ENCODE data around the gene CNP. TPM values are rescaled to one million over a fixed set of nuclear protein-coding genes. Genes with fewer than 3 reads are reported as not detected.
"Not testable (repeated sequence)": the region's sequence is repeated elsewhere in the genome, so short reads cannot be mapped to it uniquely, and the experiment has no call there.

The CNP gene
- total and polyA plus RNA-seq, 8 donors, result 53.4 to 75.4 (median 62.6) TPM

- Histone ChIP-seq H3K9me3 (no peaks in the 10 kb centered on the region), H3K4me1 (peaks cover 34 to 72% of the 10 kb centered on the region in 2 donors), H3K36me3 (peaks cover 0 to 28% of the 10 kb centered on the region in 2 donors), H3K27me3 (no peaks in the 10 kb centered on the region), H3K27ac (peak within 1 kb of the TSS; percentile 67 to 84), H3K4me3 (peak within 1 kb of the TSS; percentile 80 to 89)
- DNase-seq (peak; percentile 81 to 100 (median 94)), ATAC-seq (peak; percentile 82)
- intact Hi-C loops (cut with DNase I), result loop anchor here in 1 of 2 donors (10.0 kb wide), 2 partner anchors 55 to 95 kb away; partner anchors contain the start of genes CNP and DHX58
- TF ChIP-seq, protein P1, sequence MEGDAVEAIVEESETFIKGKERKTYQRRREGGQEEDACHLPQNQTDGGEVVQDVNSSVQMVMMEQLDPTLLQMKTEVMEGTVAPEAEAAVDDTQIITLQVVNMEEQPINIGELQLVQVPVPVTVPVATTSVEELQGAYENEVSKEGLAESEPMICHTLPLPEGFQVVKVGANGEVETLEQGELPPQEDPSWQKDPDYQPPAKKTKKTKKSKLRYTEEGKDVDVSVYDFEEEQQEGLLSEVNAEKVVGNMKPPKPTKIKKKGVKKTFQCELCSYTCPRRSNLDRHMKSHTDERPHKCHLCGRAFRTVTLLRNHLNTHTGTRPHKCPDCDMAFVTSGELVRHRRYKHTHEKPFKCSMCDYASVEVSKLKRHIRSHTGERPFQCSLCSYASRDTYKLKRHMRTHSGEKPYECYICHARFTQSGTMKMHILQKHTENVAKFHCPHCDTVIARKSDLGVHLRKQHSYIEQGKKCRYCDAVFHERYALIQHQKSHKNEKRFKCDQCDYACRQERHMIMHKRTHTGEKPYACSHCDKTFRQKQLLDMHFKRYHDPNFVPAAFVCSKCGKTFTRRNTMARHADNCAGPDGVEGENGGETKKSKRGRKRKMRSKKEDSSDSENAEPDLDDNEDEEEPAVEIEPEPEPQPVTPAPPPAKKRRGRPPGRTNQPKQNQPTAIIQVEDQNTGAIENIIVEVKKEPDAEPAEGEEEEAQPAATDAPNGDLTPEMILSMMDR (IDR thresholded peaks at IDR 0.05), result peak; percentile 94 to 98
Observed at GRCh38 chr17:42019509-42020404, 53.2 kb downstream of the CNP start, which contains the start of gene NKIRAS2. TSS of gene NKIRAS2 (plus strand) at chr17:42020090. CDS start at chr17:42021578, 1,488 bp downstream.

DNA sequence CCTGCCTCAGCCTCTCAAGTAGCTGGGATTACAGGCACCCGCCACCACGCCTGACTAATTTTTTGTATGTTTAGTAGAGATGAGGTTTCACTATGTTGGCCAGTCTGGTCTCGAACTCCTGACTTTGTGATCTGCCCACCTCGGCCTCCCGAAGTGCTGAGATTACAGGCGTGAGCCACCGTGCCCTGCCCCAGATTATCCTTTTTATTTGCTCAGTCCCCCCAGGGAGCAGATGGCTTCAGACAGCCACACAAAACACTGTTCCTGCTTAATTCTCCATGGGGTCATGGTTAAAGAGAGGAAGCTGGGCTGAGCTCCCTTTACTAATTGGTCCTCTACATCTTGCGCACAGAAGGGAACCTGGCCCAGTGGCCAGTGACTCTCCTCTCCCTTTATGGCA is 54.2 kb downstream of the CNP start:
- H3K27me3 ChIP-seq, H3K9me3 ChIP-seq, DNase-seq, ATAC-seq: not testable (repeated sequence)
- Histone ChIP-seq H3K4me1 (peaks cover 32 to 69% of the 10 kb centered on the region in 2 donors), H3K27ac (peak overlapping the region in 1 of 2 donors; percentile 84), H3K4me3 (peak overlapping the region; percentile 80 to 89), H3K36me3 (peaks cover 0 to 28% of the 10 kb centered on the region in 2 donors)
- intact Hi-C loops (cut with DNase I), result loop anchor here in 1 of 2 donors (10.0 kb wide), 1 partner anchor 94 kb away; the partner anchor contains the start of gene DHX58

GRCh38 chr17:42023524-42024349 is 57.1 kb downstream of the CNP start:
- TF ChIP-seq, protein P1 (IDR thresholded peaks at IDR 0.05), result no peak
- H3K27me3 ChIP-seq, result no peaks in the 10 kb centered on the region
- H3K36me3 ChIP-seq, result peaks cover 0 to 28% of the 10 kb centered on the region in 2 donors
- DNase-seq (peak in 2 of 4 donors; percentile 84 to 90), ATAC-seq (peak; percentile 33)
- H3K9me3 ChIP-seq, result no peaks in the 10 kb centered on the region
- H3K4me3 ChIP-seq, result no peak overlapping the region
- H3K4me1 ChIP-seq, result peaks cover 28 to 62% of the 10 kb centered on the region in 2 donors
- peak overlapping the region; percentile 58 to 93 for H3K27ac ChIP-seq
- intact Hi-C loops (cut with DNase I), result loop anchor here in 1 of 2 donors (10.0 kb wide), 1 partner anchor 91 kb away; the partner anchor contains the start of gene DHX58

DNA sequence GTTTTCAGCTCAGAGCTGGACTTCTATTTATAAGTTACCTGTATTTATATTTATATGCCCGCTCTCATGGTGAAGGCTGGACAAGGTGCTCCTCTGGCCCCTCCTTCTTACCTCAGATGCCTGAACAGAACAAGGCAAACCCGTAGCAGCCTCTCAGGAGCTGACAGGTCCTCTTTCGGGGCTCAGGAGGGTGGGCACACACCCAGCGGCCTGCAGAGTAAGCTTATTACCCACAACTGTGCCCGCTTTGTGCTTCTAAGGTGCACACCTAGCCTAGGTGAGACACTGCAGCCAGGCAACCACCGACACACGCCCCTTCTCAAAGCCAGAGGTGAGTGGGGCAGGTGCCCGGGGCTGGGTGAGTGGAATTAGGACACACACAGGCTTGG is 58.6 kb downstream of the CNP start:
- no peaks in the 10 kb centered on the region for H3K27me3 ChIP-seq
- TF ChIP-seq, protein P1 (IDR thresholded peaks at IDR 0.05), result no peak
- peaks cover 0 to 28% of the 10 kb centered on the region in 2 donors for H3K36me3 ChIP-seq
- ATAC-seq (no peak), DNase-seq (no peak)
- intact Hi-C loops (cut with DNase I), result loop anchor here in 1 of 2 donors (10.0 kb wide), 1 partner anchor 90 kb away; the partner anchor contains the start of gene DHX58
- H3K27ac ChIP-seq, result peak overlapping the region; percentile 58 to 93
- no peak overlapping the region for H3K4me3 ChIP-seq
- no peaks in the 10 kb centered on the region for H3K9me3 ChIP-seq
- peaks cover 28 to 60% of the 10 kb centered on the region in 2 donors for H3K4me1 ChIP-seq

- no peaks in the 10 kb centered on the region for H3K9me3 ChIP-seq
- peaks cover 0 to 28% of the 10 kb centered on the region in 2 donors for H3K36me3 ChIP-seq
- no peaks in the 10 kb centered on the region for H3K27me3 ChIP-seq
- intact Hi-C loops (cut with DNase I), result loop anchor here in 1 of 2 donors (10.0 kb wide), 1 partner anchor 89 kb away; the partner anchor contains the start of gene DHX58
- no peak for ATAC-seq
- DNase-seq, result no peak
- no peak overlapping the region for H3K4me3 ChIP-seq
- H3K4me1 ChIP-seq, result peaks cover 23 to 53% of the 10 kb centered on the region in 2 donors
- H3K27ac ChIP-seq, result no peak overlapping the region
- TF ChIP-seq, protein P1 (IDR thresholded peaks at IDR 0.05), result no peak
Observed at GRCh38 chr17:42025936-42026335, 59.3 kb downstream of the CNP start.

Data from left lung (tissue), 10 donors.